IPS-NIHi7 (cell line): Measurements from ENCODE around the gene CEP128.

Experiments
- DNase-seq: peaks from one replicate; pipeline ENCODE4 v3.0.0; 2012; ENCODE audit warnings: mixed read lengths; ENCODE audit errors: extremely low spot score

Gene CEP128

GRCh38 chr14:80485764-80486163 is 455.8 kb downstream of the CEP128 start:
- DNase-seq: no peak

GRCh38 chr14:80483331-80483730 is 458.2 kb downstream of the CEP128 start:
- no peak for DNase-seq

- no peak for DNase-seq
Measured at GRCh38 chr14:80477388-80478160, 464.0 kb downstream of the CEP128 start.

GRCh38 chr14:80475074-80475473 is 466.5 kb downstream of the CEP128 start:
- no peak for DNase-seq

- no peak for DNase-seq
Measured at GRCh38 chr14:80468331-80469122, 473.0 kb downstream of the CEP128 start.

- no peak for DNase-seq
Measured at GRCh38 chr14:80465546-80466220, 475.9 kb downstream of the CEP128 start.

GRCh38 chr14:80464531-80465149 is 476.9 kb downstream of the CEP128 start:
- DNase-seq: no peak

DNA sequence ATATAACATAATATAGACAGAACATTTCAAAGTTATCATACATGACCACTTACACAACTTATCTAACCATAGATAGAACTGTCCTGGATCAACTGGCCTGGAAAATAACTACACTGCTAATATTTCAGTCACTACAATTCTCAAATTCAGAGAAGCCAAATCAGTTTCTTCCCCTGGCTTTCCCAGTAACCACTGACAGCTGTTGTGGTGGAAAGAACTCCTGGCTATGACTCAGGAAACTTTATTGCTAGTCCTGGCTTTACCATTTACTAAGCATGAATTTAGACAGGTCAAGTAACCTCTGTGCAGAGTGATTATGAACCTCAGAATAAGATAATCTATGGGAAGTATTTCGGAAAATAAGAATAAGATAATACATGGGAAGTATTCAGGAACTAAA is 485.3 kb downstream of the CEP128 start:
- DNase-seq: no peak

- no peak for DNase-seq
Measured at GRCh38 chr14:80455031-80455430, 486.5 kb downstream of the CEP128 start.

- no peak for DNase-seq
Measured at GRCh38 chr14:80448267-80448666, 493.3 kb downstream of the CEP128 start.

GRCh38 chr14:80447392-80447791 is 494.1 kb downstream of the CEP128 start:
- DNase-seq: no peak
